Measurements from ENCODE around the gene ADARB2. TPM values are rescaled to one million over a fixed set of nuclear protein-coding genes. Genes with fewer than 3 reads are reported as not detected.

The ADARB2 gene
- total RNA-seq, 2 experiments from 2014 or later, result 1.3 to 1.4 TPM

GRCh38 chr10:1295756-1296480 is 441.4 kb downstream of the ADARB2 start:
- DNase-seq, result no peak
- Mint-ChIP-seq H3K36me3 (ENCODE audit: low read depth) (no peaks in the 10 kb centered on the region), H3K4me1 (ENCODE audit: low read depth) (peaks cover 5% of the 10 kb centered on the region), H3K9me3 (no peaks in the 10 kb centered on the region), H3K27ac (no peak overlapping the region), H3K4me3 (no peak overlapping the region), H3K27me3 (ENCODE audit: low read depth) (peaks cover 13% of the 10 kb centered on the region)
- intact Hi-C loops (cut with micrococcal nuclease), result no loop called here
- CTCF ChIA-PET, result no interaction called here

- CTCF ChIA-PET, result no interaction called here
- no peaks in the 10 kb centered on the region for H3K36me3 Mint-ChIP-seq (ENCODE audit: low read depth)
- no peaks in the 10 kb centered on the region for H3K9me3 Mint-ChIP-seq
- H3K4me1 Mint-ChIP-seq (ENCODE audit: low read depth), result peaks cover 5% of the 10 kb centered on the region
- peaks cover 8% of the 10 kb centered on the region for H3K27me3 Mint-ChIP-seq (ENCODE audit: low read depth)
- DNase-seq, result no peak
- no peak overlapping the region for H3K4me3 Mint-ChIP-seq
- intact Hi-C loops (cut with micrococcal nuclease), result no loop called here
- no peak overlapping the region for H3K27ac Mint-ChIP-seq
These were observed 442.6 kb downstream of the ADARB2 start for GRCh38 chr10:1294748-1295147.

- peaks cover 5% of the 10 kb centered on the region for H3K4me1 Mint-ChIP-seq (ENCODE audit: low read depth)
- H3K36me3 Mint-ChIP-seq (ENCODE audit: low read depth), result no peaks in the 10 kb centered on the region
- H3K4me3 Mint-ChIP-seq, result no peak overlapping the region
- CTCF ChIA-PET, result no interaction called here
- H3K27me3 Mint-ChIP-seq (ENCODE audit: low read depth), result peaks cover 6% of the 10 kb centered on the region
- intact Hi-C loops (cut with micrococcal nuclease), result no loop called here
- no peak for DNase-seq
- no peaks in the 10 kb centered on the region for H3K9me3 Mint-ChIP-seq
- no peak overlapping the region for H3K27ac Mint-ChIP-seq
These were observed 443.5 kb downstream of the ADARB2 start for GRCh38 chr10:1293636-1294435.

GRCh38 chr10:1293157-1293556 is 444.2 kb downstream of the ADARB2 start:
- Mint-ChIP-seq H3K9me3 (no peaks in the 10 kb centered on the region), H3K36me3 (ENCODE audit: low read depth) (no peaks in the 10 kb centered on the region), H3K27ac (no peak overlapping the region), H3K4me1 (ENCODE audit: low read depth) (peaks cover 7% of the 10 kb centered on the region), H3K27me3 (ENCODE audit: low read depth) (peaks cover 6% of the 10 kb centered on the region), H3K4me3 (no peak overlapping the region)
- intact Hi-C loops (cut with micrococcal nuclease), result no loop called here
- DNase-seq, result no peak
- CTCF ChIA-PET, result no interaction called here

GRCh38 chr10:1292611-1293031 is 444.7 kb downstream of the ADARB2 start:
- H3K4me3 Mint-ChIP-seq, result no peak overlapping the region
- intact Hi-C loops (cut with micrococcal nuclease), result no loop called here

GRCh38 chr10:1291178-1292090 is 445.9 kb downstream of the ADARB2 start:
- Mint-ChIP-seq H3K27me3 (ENCODE audit: low read depth) (peaks cover 6% of the 10 kb centered on the region), H3K4me1 (ENCODE audit: low read depth) (peaks cover 17% of the 10 kb centered on the region), H3K27ac (no peak overlapping the region), H3K36me3 (ENCODE audit: low read depth) (no peaks in the 10 kb centered on the region), H3K9me3 (no peaks in the 10 kb centered on the region), H3K4me3 (no peak overlapping the region)
- no peak for DNase-seq
- CTCF ChIA-PET, result no interaction called here
- intact Hi-C loops (cut with micrococcal nuclease), result no loop called here

More at GRCh38 chr10:1292611-1293031, 444.7 kb downstream of the ADARB2 start:
- H3K27me3 Mint-ChIP-seq (ENCODE audit: low read depth), result peaks cover 6% of the 10 kb centered on the region
- CTCF ChIA-PET, result no interaction called here
- DNase-seq, result no peak
- H3K4me1 Mint-ChIP-seq (ENCODE audit: low read depth), result peaks cover 12% of the 10 kb centered on the region
- H3K27ac Mint-ChIP-seq, result no peak overlapping the region
- H3K36me3 Mint-ChIP-seq (ENCODE audit: low read depth), result no peaks in the 10 kb centered on the region
- H3K9me3 Mint-ChIP-seq, result no peaks in the 10 kb centered on the region

- peaks cover 17% of the 10 kb centered on the region for H3K4me1 Mint-ChIP-seq (ENCODE audit: low read depth)
- no peaks in the 10 kb centered on the region for H3K9me3 Mint-ChIP-seq
- intact Hi-C loops (cut with micrococcal nuclease), result no loop called here
- CTCF ChIA-PET, result no interaction called here
- no peak overlapping the region for H3K27ac Mint-ChIP-seq
- no peak for DNase-seq
- no peaks in the 10 kb centered on the region for H3K36me3 Mint-ChIP-seq (ENCODE audit: low read depth)
- peaks cover 6% of the 10 kb centered on the region for H3K27me3 Mint-ChIP-seq (ENCODE audit: low read depth)
- H3K4me3 Mint-ChIP-seq, result no peak overlapping the region
These were observed 447.3 kb downstream of the ADARB2 start for GRCh38 chr10:1290071-1290471.

- Mint-ChIP-seq H3K9me3 (no peaks in the 10 kb centered on the region), H3K36me3 (ENCODE audit: low read depth) (no peaks in the 10 kb centered on the region), H3K4me3 (no peak overlapping the region), H3K27ac (no peak overlapping the region), H3K4me1 (ENCODE audit: low read depth) (peaks cover 17% of the 10 kb centered on the region), H3K27me3 (ENCODE audit: low read depth) (peaks cover 6% of the 10 kb centered on the region)
- CTCF ChIA-PET, result no interaction called here
- no peak for DNase-seq
- intact Hi-C loops (cut with micrococcal nuclease), result no loop called here
These were observed 447.7 kb downstream of the ADARB2 start for GRCh38 chr10:1289591-1289990.

- H3K36me3 Mint-ChIP-seq (ENCODE audit: low read depth), result no peaks in the 10 kb centered on the region
- peaks cover 17% of the 10 kb centered on the region for H3K4me1 Mint-ChIP-seq (ENCODE audit: low read depth)
- no peak overlapping the region for H3K27ac Mint-ChIP-seq
- DNase-seq, result no peak
- no peaks in the 10 kb centered on the region for H3K9me3 Mint-ChIP-seq
- no peak overlapping the region for H3K4me3 Mint-ChIP-seq
- CTCF ChIA-PET, result interaction anchor here (0.9 kb wide), 1 partner anchor 177 kb away, joined by 4 read pairs; no protein-coding TSS in a partner anchor
- intact Hi-C loops (cut with micrococcal nuclease), result no loop called here
- H3K27me3 Mint-ChIP-seq (ENCODE audit: low read depth), result peaks cover 6% of the 10 kb centered on the region
These were observed 449.3 kb downstream of the ADARB2 start for GRCh38 chr10:1287971-1288401.

- intact Hi-C loops (cut with micrococcal nuclease), result no loop called here
- Mint-ChIP-seq H3K27ac (no peak overlapping the region), H3K9me3 (no peaks in the 10 kb centered on the region), H3K4me3 (no peak overlapping the region), H3K36me3 (ENCODE audit: low read depth) (no peaks in the 10 kb centered on the region), H3K4me1 (ENCODE audit: low read depth) (peaks cover 14% of the 10 kb centered on the region), H3K27me3 (ENCODE audit: low read depth) (peaks cover 3% of the 10 kb centered on the region)
- CTCF ChIA-PET, result no interaction called here
- no peak for DNase-seq
These were observed 449.8 kb downstream of the ADARB2 start for GRCh38 chr10:1287487-1287886.

- H3K4me3 Mint-ChIP-seq, result no peak overlapping the region
These were observed 453.2 kb downstream of the ADARB2 start for GRCh38 chr10:1284076-1284475.

GRCh38 chr10:1281405-1281782 is 455.9 kb downstream of the ADARB2 start:
- Mint-ChIP-seq H3K9me3 (peaks cover under 1% of the 10 kb centered on the region), H3K36me3 (ENCODE audit: low read depth) (no peaks in the 10 kb centered on the region), H3K4me3 (no peak overlapping the region), H3K27ac (no peak overlapping the region), H3K27me3 (ENCODE audit: low read depth) (no peaks in the 10 kb centered on the region), H3K4me1 (ENCODE audit: low read depth) (no peaks in the 10 kb centered on the region)
- DNase-seq, result no peak
- intact Hi-C loops (cut with micrococcal nuclease), result no loop called here
- CTCF ChIA-PET, result no interaction called here

More at GRCh38 chr10:1284076-1284475, 453.2 kb downstream of the ADARB2 start:
- H3K36me3 Mint-ChIP-seq (ENCODE audit: low read depth), result no peaks in the 10 kb centered on the region
- intact Hi-C loops (cut with micrococcal nuclease), result no loop called here
- no peak overlapping the region for H3K27ac Mint-ChIP-seq
- H3K4me1 Mint-ChIP-seq (ENCODE audit: low read depth), result peaks cover 12% of the 10 kb centered on the region
- no peaks in the 10 kb centered on the region for H3K9me3 Mint-ChIP-seq
- H3K27me3 Mint-ChIP-seq (ENCODE audit: low read depth), result no peaks in the 10 kb centered on the region
- CTCF ChIA-PET, result no interaction called here
- DNase-seq, result no peak

All from activated naive CD4-positive, alpha-beta T cell treated with anti-CD3 and anti-CD28 coated beads for 36 hours (primary cell).